ENCODE data around the gene MRPS18B.
"Not testable (repeated sequence)": the region's sequence is repeated elsewhere in the genome, so short reads cannot be mapped to it uniquely, and the experiment has no call there.

Gene MRPS18B

GRCh38 chr6:30644769-30645168, 27.1 kb downstream of the MRPS18B start:
- no peak for DNase-seq

GRCh38 chr6:30645989-30646388, 28.3 kb downstream of the MRPS18B start:
- DNase-seq = no peak

GRCh38 chr6:30646450-30647241, 29.0 kb downstream of the MRPS18B start, which contains the start of gene C6orf136:
Gene C6orf136 (plus strand): TSS chr6:30647133. CDS start chr6:30647232, 99 bp downstream.
- DNase-seq = peak; percentile 90

- peak; percentile 79 to 90 for DNase-seq
Observed at GRCh38 chr6:30647242-30648116, 29.8 kb downstream of the MRPS18B start.

GRCh38 chr6:30651143-30651542, 33.5 kb downstream of the MRPS18B start:
- no peak for DNase-seq

- no peak for DNase-seq
Observed at GRCh38 chr6:30654798-30655742, 37.4 kb downstream of the MRPS18B start.

GRCh38 chr6:30655743-30656094, 38.1 kb downstream of the MRPS18B start:
- no peak for DNase-seq

- no peak for DNase-seq
Observed at GRCh38 chr6:30656513-30656912, 38.9 kb downstream of the MRPS18B start.

- no peak for DNase-seq
Observed at GRCh38 chr6:30657454-30657853, 39.8 kb downstream of the MRPS18B start.

GRCh38 chr6:30657922-30658321, 40.3 kb downstream of the MRPS18B start:
- not testable (repeated sequence) for DNase-seq

GRCh38 chr6:30664994-30665767, 47.5 kb downstream of the MRPS18B start:
- DNase-seq = no peak

- DNase-seq = not testable (repeated sequence)
Observed at GRCh38 chr6:30666300-30666699, 48.7 kb downstream of the MRPS18B start.

GRCh38 chr6:30670760-30671527, 53.3 kb downstream of the MRPS18B start:
- DNase-seq = no peak

- DNase-seq = peak; percentile 87 to 91
Observed at GRCh38 chr6:30672445-30673253, 55.0 kb downstream of the MRPS18B start, which contains the start of gene DHX16. Gene DHX16 (minus strand): TSS chr6:30673006. CDS start chr6:30672841, 165 bp downstream.
